Measurements from ENCODE around the gene IFNG-AS1.

DNA sequence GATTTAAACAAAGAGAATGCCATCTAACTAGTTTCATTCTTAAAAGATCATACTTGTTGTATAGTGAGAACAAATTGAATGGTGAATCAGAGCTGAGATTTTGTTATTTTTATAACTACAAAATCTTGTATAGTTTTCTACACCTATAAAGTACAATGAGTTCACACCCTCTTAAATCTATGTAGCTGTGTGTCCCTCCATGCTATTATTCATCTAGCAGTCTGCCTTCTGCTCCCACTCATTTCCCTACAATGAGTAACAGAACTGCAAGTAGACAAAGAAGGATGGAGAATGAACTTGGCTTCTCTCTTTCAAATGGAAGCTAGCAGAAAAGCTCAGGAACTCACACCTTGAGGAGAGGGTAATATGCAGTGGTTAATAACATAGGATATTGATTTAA, 7.1 kb downstream of the IFNG-AS1 start:
- TF ChIP-seq ZNF140 (tag by site-specific recombination; IDR thresholded peaks at IDR 0.05) (no peak), YY1 (tag by site-specific recombination; IDR thresholded peaks at IDR 0.05) (no peak), ZNF184 (tag by site-specific recombination; IDR thresholded peaks at IDR 0.05) (no peak)
- TF ChIP-seq, protein P1, sequence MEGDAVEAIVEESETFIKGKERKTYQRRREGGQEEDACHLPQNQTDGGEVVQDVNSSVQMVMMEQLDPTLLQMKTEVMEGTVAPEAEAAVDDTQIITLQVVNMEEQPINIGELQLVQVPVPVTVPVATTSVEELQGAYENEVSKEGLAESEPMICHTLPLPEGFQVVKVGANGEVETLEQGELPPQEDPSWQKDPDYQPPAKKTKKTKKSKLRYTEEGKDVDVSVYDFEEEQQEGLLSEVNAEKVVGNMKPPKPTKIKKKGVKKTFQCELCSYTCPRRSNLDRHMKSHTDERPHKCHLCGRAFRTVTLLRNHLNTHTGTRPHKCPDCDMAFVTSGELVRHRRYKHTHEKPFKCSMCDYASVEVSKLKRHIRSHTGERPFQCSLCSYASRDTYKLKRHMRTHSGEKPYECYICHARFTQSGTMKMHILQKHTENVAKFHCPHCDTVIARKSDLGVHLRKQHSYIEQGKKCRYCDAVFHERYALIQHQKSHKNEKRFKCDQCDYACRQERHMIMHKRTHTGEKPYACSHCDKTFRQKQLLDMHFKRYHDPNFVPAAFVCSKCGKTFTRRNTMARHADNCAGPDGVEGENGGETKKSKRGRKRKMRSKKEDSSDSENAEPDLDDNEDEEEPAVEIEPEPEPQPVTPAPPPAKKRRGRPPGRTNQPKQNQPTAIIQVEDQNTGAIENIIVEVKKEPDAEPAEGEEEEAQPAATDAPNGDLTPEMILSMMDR (tag by site-specific recombination; IDR thresholded peaks at IDR 0.05), result no peak
- TF ChIP-seq, protein P2, sequence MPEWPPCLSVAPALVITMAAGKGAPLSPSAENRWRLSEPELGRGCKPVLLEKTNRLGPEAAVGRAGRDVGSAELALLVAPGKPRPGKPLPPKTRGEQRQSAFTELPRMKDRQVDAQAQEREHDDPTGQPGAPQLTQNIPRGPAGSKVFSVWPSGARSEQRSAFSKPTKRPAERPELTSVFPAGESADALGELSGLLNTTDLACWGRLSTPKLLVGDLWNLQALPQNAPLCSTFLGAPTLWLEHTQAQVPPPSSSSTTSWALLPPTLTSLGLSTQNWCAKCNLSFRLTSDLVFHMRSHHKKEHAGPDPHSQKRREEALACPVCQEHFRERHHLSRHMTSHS (tag by site-specific recombination; IDR thresholded peaks at IDR 0.05), result no peak
- TF ChIP-seq, protein P3, sequence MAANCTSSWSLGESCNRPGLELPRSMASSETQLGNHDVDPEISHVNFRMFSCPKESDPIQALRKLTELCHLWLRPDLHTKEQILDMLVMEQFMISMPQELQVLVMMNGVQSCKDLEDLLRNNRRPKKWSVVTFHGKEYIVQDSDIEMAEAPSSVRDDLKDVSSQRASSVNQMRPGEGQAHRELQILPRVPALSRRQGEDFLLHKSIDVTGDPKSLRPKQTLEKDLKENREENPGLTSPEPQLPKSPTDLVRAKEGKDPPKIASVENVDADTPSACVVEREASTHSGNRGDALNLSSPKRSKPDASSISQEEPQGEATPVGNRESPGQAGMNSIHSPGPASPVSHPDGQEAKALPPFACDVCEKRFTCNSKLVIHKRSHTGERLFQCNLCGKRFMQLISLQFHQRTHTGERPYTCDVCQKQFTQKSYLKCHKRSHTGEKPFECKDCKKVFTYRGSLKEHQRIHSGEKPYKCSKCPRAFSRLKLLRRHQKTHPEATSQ (tag by site-specific recombination; IDR thresholded peaks at IDR 0.05), result no peak
